Spleen (tissue), 11 donors: ENCODE data around the gene HES1. TPM values are rescaled to one million over a fixed set of nuclear protein-coding genes. Genes with fewer than 3 reads are reported as not detected.

ENCODE experiments used
- DNase-seq: peaks from one replicate; pipeline ENCODE4 v3.0.0-alpha.2; 2020
- H3K27ac ChIP-seq, 8 donors: fragments of 200-600 bp; sonication (generic) in 7 of 8; 1 replicate in 4 of 8; 2 replicates in 4 of 8; pipeline versions ENCODE4 v1.5.0 to v1.8.0; 2016 to 2021; ENCODE audit warnings: inconsistent platforms in 4 of 8, mild to moderate bottlenecking in 4 of 8, moderate library complexity in 1 of 8
- H3K27me3 ChIP-seq, 7 donors: fragments of 200-600 bp; sonication (generic) in 6 of 7; replicated peaks in 1 of 7; 1 replicate in 4 of 7; 2 replicates in 3 of 7; pipeline versions ENCODE4 v1.5.0 to v1.8.0; 2016 to 2021; ENCODE audit warnings: inconsistent platforms in 3 of 7, mild to moderate bottlenecking in 1 of 7
- H3K36me3 ChIP-seq, 6 donors: fragments of 200-600 bp; sonication (generic) in 5 of 6; 1 replicate in 4 of 6; 2 replicates in 2 of 6; pipeline versions ENCODE4 v1.5.0 to v1.8.0; 2016 to 2021; ENCODE audit warnings: inconsistent platforms in 2 of 6
- H3K4me1 ChIP-seq, 6 donors: fragments of 200-600 bp; sonication (generic) in 5 of 6; 1 replicate in 3 of 6; 2 replicates in 3 of 6; pipeline versions ENCODE4 v1.5.0 to v1.8.0; 2016 to 2021; ENCODE audit warnings: inconsistent platforms in 3 of 6
- H3K4me3 ChIP-seq, 8 donors: fragments of 200-600 bp; sonication (generic) in 7 of 8; 1 replicate in 4 of 8; 2 replicates in 4 of 8; pipeline versions ENCODE4 v1.5.0 to v1.8.0; 2016 to 2021; ENCODE audit warnings: inconsistent platforms in 4 of 8, mild to moderate bottlenecking in 4 of 8, moderate library complexity in 2 of 8
- H3K9me3 ChIP-seq, 8 donors: fragments of 200-600 bp; sonication (generic) in 7 of 8; 1 replicate in 4 of 8; 2 replicates in 4 of 8; pipeline versions ENCODE4 v1.5.0 to v1.8.0; 2016 to 2021; ENCODE audit warnings: inconsistent platforms in 4 of 8
- POLR2A ChIP-seq, 3 donors: fragments of 450-650 bp; IDR thresholded peaks; one replicate each; pipeline ENCODE4 v1.5.1; 2017; ENCODE audit warnings: antibody characterized with exemption in 3 of 3, mild to moderate bottlenecking in 1 of 3
- POLR2AphosphoS5 ChIP-seq, 3 donors: sonication (generic); formaldehyde crosslinking; IDR thresholded peaks; one replicate each; pipeline ENCODE4 v1.5.1; 2017; ENCODE audit warnings: antibody characterized with exemption in 3 of 3
- WGBS, 5 donors: extraction: QIAGEN DNeasy Blood & Tissue Kit in 3 of 5; methylation state at CpG; one replicate each; pipeline versions ENCODE4 v1.1.5 to v1.1.7; 2013 to 2018; 5-methylcytosine and 5-hydroxymethylcytosine counted together
- intact Hi-C: fragments of 100-400 bp; cut with DNase I; formaldehyde crosslinking; loops from one replicate; pipeline ENCODE4 v1.15.0; 2023; ENCODE audit warnings: low total_unique reads
- polyA plus RNA-seq, 3 donors: library from polyadenylated mRNA; stranded (reverse); fragments of 200-250 nt; gene quantifications; one replicate each; pipeline ENCODE4 v1.2.1, GENCODE V29; 2013
- total RNA-seq, 7 donors: library from RNA; depleted of rRNA in 3 of 7; stranded (reverse); fragments of >200 nt in 3 of 7; fragmentation: NEBNext Ultra II Directional in 4 of 7; extraction: Animal tissue kit (Norgen Biotek cat#: 25700) in 4 of 7; gene quantifications; one replicate each; pipeline versions ENCODE4 v1.1.0 to v1.2.1, GENCODE V29; 2016 to 2021
- TF ChIP-seq, protein P1 (sequence below), 11 experiments: fragments of 200-600 bp in 7 of 11; fragments of 450-650 bp in 4 of 11; sonication (generic) in 4 of 11; IDR thresholded peaks in 8 of 11; conservative IDR thresholded peaks in 3 of 11; 1 replicate in 7 of 11; 2 replicates in 4 of 11; pipeline versions ENCODE4 v1.4.0 to v1.8.0; 2016 to 2021; ENCODE audit warnings: antibody characterized with exemption in 11 of 11, inconsistent platforms in 4 of 11, mild to moderate bottlenecking in 1 of 11
- donor health status: healthy with polysubstance abuse.
- donor health status: DM: no; HTN: no; CAD: no; lungs with moderate emphysema.
- donor health status: DM: no; HTN: no; CAD: no.
- donor health status: Bipolar disorder and iron deficiency.
- donor health status: healthy.
- donor health status: DM: no; HTN: no; CAD: no.
- donor health status: DM: yes; HTN: yes; CAD: no.

The HES1 gene
- total and polyA plus RNA-seq, 10 donors = 17.7 to 59.6 (median 40.0) TPM

DNA sequence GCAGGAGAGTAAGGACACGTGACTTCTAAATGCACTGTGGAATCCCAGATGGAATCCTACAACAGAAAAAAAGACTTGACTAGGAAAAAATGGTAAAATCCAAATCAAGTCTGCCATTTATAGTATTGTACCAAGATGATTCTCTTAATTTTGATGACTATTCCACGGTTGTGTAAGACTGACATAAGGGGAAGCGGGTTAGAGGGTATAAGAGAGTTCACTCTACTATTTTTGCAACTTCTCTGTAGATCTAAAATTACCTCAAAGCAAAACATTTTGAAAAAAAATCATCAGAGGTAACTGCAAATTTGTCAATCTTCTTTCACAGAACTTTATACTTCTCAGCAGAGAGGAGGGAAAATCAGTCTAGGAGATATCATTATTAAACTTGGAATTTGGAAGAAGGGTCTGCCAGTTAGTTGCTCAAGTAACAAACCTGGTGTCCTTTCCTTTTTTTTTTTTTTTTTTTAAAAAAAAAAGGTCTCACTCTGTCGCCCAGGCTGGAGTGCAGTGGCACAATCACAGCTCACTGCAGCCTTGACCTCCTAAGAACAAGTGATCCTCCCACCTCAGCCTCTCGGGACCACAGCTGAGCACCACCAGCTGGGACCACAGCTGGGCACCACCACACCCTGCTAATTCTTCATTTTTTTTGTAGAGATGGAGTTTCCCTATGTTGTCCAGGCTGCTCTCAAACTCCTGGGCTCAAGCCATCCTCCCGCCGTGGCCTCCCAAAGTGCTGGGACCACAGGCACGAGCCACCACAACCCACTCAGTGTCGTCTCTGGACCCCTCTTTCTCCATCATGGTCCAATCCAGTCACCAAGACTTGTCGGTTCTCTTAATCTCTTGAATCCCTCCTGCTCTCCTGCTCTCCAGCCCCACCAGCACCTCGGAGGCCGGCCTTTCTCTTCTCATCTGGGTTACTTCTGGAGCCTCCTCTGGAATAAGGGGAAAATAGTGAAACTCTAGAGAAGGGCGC lies 14.9 kb upstream of the HES1 start:
- Histone ChIP-seq H3K4me1 (peaks cover 0 to 24% (median 4%) of the 10 kb centered on the region in 6 donors), H3K36me3 (no peaks in the 10 kb centered on the region), H3K4me3 (no peak overlapping the region), H3K27me3 (no peaks in the 10 kb centered on the region), H3K27ac (no peak overlapping the region), H3K9me3 (no peaks in the 10 kb centered on the region)
- TF ChIP-seq, protein P1, sequence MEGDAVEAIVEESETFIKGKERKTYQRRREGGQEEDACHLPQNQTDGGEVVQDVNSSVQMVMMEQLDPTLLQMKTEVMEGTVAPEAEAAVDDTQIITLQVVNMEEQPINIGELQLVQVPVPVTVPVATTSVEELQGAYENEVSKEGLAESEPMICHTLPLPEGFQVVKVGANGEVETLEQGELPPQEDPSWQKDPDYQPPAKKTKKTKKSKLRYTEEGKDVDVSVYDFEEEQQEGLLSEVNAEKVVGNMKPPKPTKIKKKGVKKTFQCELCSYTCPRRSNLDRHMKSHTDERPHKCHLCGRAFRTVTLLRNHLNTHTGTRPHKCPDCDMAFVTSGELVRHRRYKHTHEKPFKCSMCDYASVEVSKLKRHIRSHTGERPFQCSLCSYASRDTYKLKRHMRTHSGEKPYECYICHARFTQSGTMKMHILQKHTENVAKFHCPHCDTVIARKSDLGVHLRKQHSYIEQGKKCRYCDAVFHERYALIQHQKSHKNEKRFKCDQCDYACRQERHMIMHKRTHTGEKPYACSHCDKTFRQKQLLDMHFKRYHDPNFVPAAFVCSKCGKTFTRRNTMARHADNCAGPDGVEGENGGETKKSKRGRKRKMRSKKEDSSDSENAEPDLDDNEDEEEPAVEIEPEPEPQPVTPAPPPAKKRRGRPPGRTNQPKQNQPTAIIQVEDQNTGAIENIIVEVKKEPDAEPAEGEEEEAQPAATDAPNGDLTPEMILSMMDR (IDR thresholded peaks at IDR 0.05 in 8 of 11, conservative IDR thresholded peaks at IDR 0.05 in 3 of 11) = no peak
- TF ChIP-seq POLR2AphosphoS5 (IDR thresholded peaks at IDR 0.05) (no peak), POLR2A (IDR thresholded peaks at IDR 0.05) (no peak)
- 71 to 77% (median 76%) methylated on average over 13 of the region's 13 CpGs for WGBS, 5 donors
- intact Hi-C loops = no loop called here
- DNase-seq = no peak

DNA sequence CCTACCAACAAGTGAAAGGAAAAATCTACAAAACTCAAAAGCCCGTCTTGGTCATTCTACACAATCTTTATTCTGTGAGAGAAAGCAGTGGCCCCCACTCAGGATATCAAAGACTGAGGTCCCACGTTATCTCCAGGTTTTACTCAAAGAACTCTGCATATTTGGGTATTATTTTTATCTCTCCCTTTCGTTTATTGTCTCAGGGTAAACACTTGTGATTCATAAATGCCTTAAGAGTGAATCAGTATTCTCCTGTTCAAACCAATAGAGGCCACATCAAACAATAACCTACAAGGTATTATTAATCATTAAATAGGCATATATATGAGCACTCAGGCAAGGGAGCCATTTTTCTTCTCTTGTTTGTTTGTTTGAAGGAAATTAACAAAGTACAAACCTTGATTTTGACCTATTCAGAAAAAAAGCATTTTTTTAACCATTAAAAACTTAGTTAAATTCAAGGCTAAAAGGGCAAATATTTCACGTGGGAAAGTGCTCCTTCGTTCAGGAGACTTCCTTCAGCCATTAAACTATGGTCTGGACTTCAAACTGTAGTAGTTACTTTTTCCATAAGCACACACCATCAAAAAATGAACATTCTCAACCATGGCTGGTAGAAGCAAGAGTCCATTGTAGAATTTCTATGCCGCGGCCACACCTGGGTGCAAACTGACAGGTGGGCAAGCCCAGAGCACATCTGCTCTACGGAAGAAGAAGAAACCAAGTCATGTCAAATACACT lies 13.9 kb upstream of the HES1 start:
- peak; percentile 19 for DNase-seq
- WGBS, 5 donors = 76 to 90% (median 86%) methylated on average over 8 of the region's 8 CpGs
- H3K27me3 ChIP-seq = no peaks in the 10 kb centered on the region
- no peak overlapping the region for H3K27ac ChIP-seq
- peaks cover 0 to 24% (median 4%) of the 10 kb centered on the region in 6 donors for H3K4me1 ChIP-seq
- H3K4me3 ChIP-seq = no peak overlapping the region
- H3K9me3 ChIP-seq = no peaks in the 10 kb centered on the region
- H3K36me3 ChIP-seq = no peaks in the 10 kb centered on the region
- intact Hi-C loops = no loop called here
- no peak for TF ChIP-seq POLR2AphosphoS5 (IDR thresholded peaks at IDR 0.05)
- TF ChIP-seq POLR2A (IDR thresholded peaks at IDR 0.05) = no peak
- TF ChIP-seq, protein P1 (IDR thresholded peaks at IDR 0.05 in 8 of 11, conservative IDR thresholded peaks at IDR 0.05 in 3 of 11) = no peak

DNA sequence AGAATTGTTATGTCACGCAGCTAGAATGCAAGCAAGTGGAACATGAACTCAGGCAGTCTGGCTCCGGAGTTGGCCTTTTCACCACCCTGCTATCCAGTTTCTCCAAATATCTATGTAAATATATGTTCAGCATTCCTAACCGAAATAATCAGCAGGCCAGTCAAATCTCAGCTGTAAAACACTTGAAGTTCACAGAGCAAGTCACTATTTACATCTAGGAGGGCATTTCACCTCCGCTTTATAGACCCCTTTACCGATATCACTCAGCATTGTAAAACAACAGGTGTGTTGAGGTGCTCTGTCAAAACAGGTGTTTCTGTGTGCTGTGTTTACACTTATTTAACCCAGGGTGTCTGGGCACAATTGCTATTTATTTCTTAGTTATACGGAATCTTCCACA lies 12.2 kb upstream of the HES1 start:
- Histone ChIP-seq H3K4me3 (no peak overlapping the region), H3K36me3 (no peaks in the 10 kb centered on the region), H3K4me1 (peaks cover 0 to 24% (median 4%) of the 10 kb centered on the region in 6 donors), H3K9me3 (no peaks in the 10 kb centered on the region), H3K27me3 (no peaks in the 10 kb centered on the region), H3K27ac (no peak overlapping the region)
- intact Hi-C loops = no loop called here
- TF ChIP-seq, protein P1 (IDR thresholded peaks at IDR 0.05 in 8 of 11, conservative IDR thresholded peaks at IDR 0.05 in 3 of 11) = no peak
- TF ChIP-seq POLR2AphosphoS5 (IDR thresholded peaks at IDR 0.05) (no peak), POLR2A (IDR thresholded peaks at IDR 0.05) (no peak)
- no peak for DNase-seq
- WGBS, 5 donors = 88 to 93% (median 90%) methylated on average over 6 of the region's 6 CpGs

DNA sequence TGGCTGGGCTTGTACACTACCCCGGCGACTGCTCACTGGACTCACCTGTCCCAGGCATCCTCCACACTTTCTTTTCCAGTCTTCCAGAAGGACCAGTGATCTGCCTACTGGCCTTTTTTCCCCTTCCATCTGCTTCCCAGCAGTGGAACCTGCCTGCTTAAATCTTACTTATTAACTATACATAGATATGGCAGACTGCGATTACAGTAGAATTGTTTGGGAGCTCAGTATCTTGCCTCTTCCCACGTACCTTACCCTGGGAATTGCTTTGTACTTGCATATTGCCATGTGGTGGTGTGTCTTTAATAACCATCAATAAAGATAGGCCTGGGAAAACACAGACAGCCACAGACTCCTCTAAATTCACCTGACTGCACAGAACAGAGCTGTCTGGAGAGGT lies 11.8 kb upstream of the HES1 start:
- H3K4me3 ChIP-seq = no peak overlapping the region
- H3K36me3 ChIP-seq = no peaks in the 10 kb centered on the region
- H3K9me3 ChIP-seq = no peaks in the 10 kb centered on the region
- H3K4me1 ChIP-seq = peaks cover 0 to 26% (median 5%) of the 10 kb centered on the region in 6 donors
- no peak overlapping the region for H3K27ac ChIP-seq
- no peak for TF ChIP-seq POLR2A (IDR thresholded peaks at IDR 0.05)
- TF ChIP-seq, protein P1 (IDR thresholded peaks at IDR 0.05 in 8 of 11, conservative IDR thresholded peaks at IDR 0.05 in 3 of 11) = no peak
- TF ChIP-seq POLR2AphosphoS5 (IDR thresholded peaks at IDR 0.05) = no peak
- 92 to 99% (median 96%) methylated on average over 4 of the region's 4 CpGs for WGBS, 5 donors
- no peaks in the 10 kb centered on the region for H3K27me3 ChIP-seq
- DNase-seq = peak; percentile 5
- intact Hi-C loops = no loop called here
